WERI-Rb-1 (cell line): ENCODE measurements around the gene ZNF791.
"Not testable (repeated sequence)": the region's sequence is repeated elsewhere in the genome, so short reads cannot be mapped to it uniquely, and the experiment has no call there.

Source experiments
- DNase-seq: peaks from one replicate; pipeline ENCODE4 v3.0.0-alpha.2; 2020
- H3K27ac ChIP-seq: fragments of 250-450 bp; sonication (Bioruptor Pico); 2 replicates; pipeline ENCODE4 v1.5.1; 2020; ENCODE audit warnings: mild to moderate bottlenecking, moderate library complexity
- H3K27me3 ChIP-seq: fragments of 250-450 bp; sonication (Bioruptor Pico); 2 replicates; pipeline ENCODE4 v1.5.1; 2021; ENCODE audit warnings: mild to moderate bottlenecking, low read depth, moderate library complexity; ENCODE audit not compliant: insufficient read depth, severe bottlenecking
- H3K36me3 ChIP-seq: fragments of 250-450 bp; sonication (Bioruptor Pico); 2 replicates; pipeline ENCODE4 v1.5.1; 2020; ENCODE audit warnings: mild to moderate bottlenecking, moderate library complexity
- H3K4me3 ChIP-seq: 2 replicates; pipeline ENCODE4 v1.5.1; 2011; ENCODE audit warnings: low read depth, mild to moderate bottlenecking, control low read depth, low read length
- H3K9me3 ChIP-seq: fragments of 250-450 bp; sonication (Bioruptor Pico); 2 replicates; pipeline ENCODE4 v1.5.1; 2021; ENCODE audit warnings: mild to moderate bottlenecking, moderate library complexity; ENCODE audit not compliant: severe bottlenecking
- TF ChIP-seq, protein P1 (sequence below): IDR thresholded peaks from 2 replicates; pipeline ENCODE4 v1.5.1; 2011; ENCODE audit warnings: low read depth, mild to moderate bottlenecking, control low read depth, inconsistent platforms, low read length

The ZNF791 gene

GRCh38 chr19:12639901-12640613 is 29.3 kb downstream of the ZNF791 start:
- Histone ChIP-seq H3K9me3 (peaks cover 2% of the 10 kb centered on the region), H3K27ac (peak overlapping the region; percentile 65), H3K4me3 (peak overlapping the region; percentile 32), H3K36me3 (no peaks in the 10 kb centered on the region), H3K27me3 (no peaks in the 10 kb centered on the region)
- peak; percentile 87 for DNase-seq
- TF ChIP-seq, protein P1, sequence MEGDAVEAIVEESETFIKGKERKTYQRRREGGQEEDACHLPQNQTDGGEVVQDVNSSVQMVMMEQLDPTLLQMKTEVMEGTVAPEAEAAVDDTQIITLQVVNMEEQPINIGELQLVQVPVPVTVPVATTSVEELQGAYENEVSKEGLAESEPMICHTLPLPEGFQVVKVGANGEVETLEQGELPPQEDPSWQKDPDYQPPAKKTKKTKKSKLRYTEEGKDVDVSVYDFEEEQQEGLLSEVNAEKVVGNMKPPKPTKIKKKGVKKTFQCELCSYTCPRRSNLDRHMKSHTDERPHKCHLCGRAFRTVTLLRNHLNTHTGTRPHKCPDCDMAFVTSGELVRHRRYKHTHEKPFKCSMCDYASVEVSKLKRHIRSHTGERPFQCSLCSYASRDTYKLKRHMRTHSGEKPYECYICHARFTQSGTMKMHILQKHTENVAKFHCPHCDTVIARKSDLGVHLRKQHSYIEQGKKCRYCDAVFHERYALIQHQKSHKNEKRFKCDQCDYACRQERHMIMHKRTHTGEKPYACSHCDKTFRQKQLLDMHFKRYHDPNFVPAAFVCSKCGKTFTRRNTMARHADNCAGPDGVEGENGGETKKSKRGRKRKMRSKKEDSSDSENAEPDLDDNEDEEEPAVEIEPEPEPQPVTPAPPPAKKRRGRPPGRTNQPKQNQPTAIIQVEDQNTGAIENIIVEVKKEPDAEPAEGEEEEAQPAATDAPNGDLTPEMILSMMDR: peak; percentile 94

GRCh38 chr19:12641456-12641855 is 30.7 kb downstream of the ZNF791 start:
- H3K4me3 ChIP-seq: no peak overlapping the region
- H3K27ac ChIP-seq: no peak overlapping the region
- no peaks in the 10 kb centered on the region for H3K36me3 ChIP-seq
- no peak for DNase-seq
- TF ChIP-seq, protein P1: no peak
- H3K27me3 ChIP-seq: no peaks in the 10 kb centered on the region
- H3K9me3 ChIP-seq: peaks cover 2% of the 10 kb centered on the region

GRCh38 chr19:12642506-12642905 is 31.8 kb downstream of the ZNF791 start:
- H3K27ac ChIP-seq: no peak overlapping the region
- peaks cover 2% of the 10 kb centered on the region for H3K9me3 ChIP-seq
- TF ChIP-seq, protein P1: no peak
- no peak overlapping the region for H3K4me3 ChIP-seq
- H3K36me3 ChIP-seq: no peaks in the 10 kb centered on the region
- no peak for DNase-seq
- no peaks in the 10 kb centered on the region for H3K27me3 ChIP-seq

DNA sequence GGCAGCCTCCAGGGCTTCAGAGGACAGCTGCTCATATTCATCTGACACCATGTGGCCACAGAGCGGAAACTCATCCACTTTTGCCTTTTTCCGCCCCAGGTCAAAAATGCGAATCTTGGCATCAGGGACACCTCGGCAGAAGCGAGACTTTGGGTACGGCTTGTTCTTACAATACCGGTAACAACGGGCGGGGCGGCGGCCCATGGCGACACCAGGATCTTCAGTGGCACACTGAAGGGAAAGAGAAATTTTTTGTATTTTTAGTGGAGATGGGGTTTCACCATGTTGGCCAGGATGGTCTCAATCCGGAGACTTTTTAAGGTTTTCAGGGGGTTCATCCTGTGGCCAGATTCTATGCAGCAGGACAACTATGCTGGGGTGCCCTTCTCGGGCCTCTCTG is 33.0 kb downstream of the ZNF791 start:
- DNase-seq, H3K4me3 ChIP-seq, H3K27ac ChIP-seq, H3K36me3 ChIP-seq, H3K9me3 ChIP-seq, H3K27me3 ChIP-seq: not testable (repeated sequence)

- TF ChIP-seq, protein P1: no peak
- DNase-seq: no peak
- Histone ChIP-seq H3K9me3 (no peaks in the 10 kb centered on the region), H3K4me3 (no peak overlapping the region), H3K36me3 (no peaks in the 10 kb centered on the region), H3K27ac (no peak overlapping the region), H3K27me3 (no peaks in the 10 kb centered on the region)
Measured at GRCh38 chr19:12646551-12646950, 35.8 kb downstream of the ZNF791 start.

- no peak overlapping the region for H3K4me3 ChIP-seq
- H3K27me3 ChIP-seq: no peaks in the 10 kb centered on the region
- no peak overlapping the region for H3K27ac ChIP-seq
- no peaks in the 10 kb centered on the region for H3K36me3 ChIP-seq
- TF ChIP-seq, protein P1: no peak
- no peaks in the 10 kb centered on the region for H3K9me3 ChIP-seq
- DNase-seq: no peak
Measured at GRCh38 chr19:12647047-12647446, 36.3 kb downstream of the ZNF791 start.
